Jurkat, Clone E6-1 (cell line): ENCODE measurements around the gene ABHD12B.

Experiments used
- DNase-seq: peaks from one replicate; pipeline ENCODE4 v3.0.0-alpha.2; 2011; ENCODE audit warnings: low read depth, low spot score
- H3K4me3 ChIP-seq: 2 replicates; pipeline ENCODE4 v1.5.1; 2011; ENCODE audit warnings: mild to moderate bottlenecking, low read length, control low read depth, moderate library complexity

The ABHD12B gene

GRCh38 chr14:50837271-50837670 is 34.6 kb upstream of the ABHD12B start:
- H3K4me3 ChIP-seq: no peak overlapping the region
- no peak for DNase-seq

- no peak overlapping the region for H3K4me3 ChIP-seq
- DNase-seq: no peak
Measured at GRCh38 chr14:50837850-50838470, 33.9 kb upstream of the ABHD12B start.

- H3K4me3 ChIP-seq: no peak overlapping the region
- DNase-seq: no peak
Measured at GRCh38 chr14:50839048-50839447, 32.8 kb upstream of the ABHD12B start.

DNA sequence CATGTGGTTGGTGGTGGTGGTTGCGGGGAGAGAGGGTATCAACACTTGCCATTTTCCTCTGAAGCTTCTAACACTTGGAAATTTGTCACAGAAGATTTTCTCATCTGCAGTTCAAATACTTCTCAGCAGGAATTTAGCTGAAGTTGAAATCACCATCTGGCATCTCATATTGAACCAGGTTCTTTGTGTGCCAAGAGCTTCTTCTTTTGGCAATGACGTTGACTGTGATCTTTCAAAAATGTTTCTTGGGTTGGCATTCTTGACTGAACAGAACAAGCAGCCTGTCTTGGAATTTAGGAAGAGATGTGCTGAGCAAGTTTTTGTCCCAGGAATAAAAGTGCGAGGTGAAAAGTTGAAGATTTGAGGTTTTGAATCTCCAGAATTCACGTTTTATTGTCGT is 32.2 kb upstream of the ABHD12B start:
- DNase-seq: no peak

GRCh38 chr14:50844391-50844790 is 27.5 kb upstream of the ABHD12B start:
- H3K4me3 ChIP-seq: no peak overlapping the region
- DNase-seq: no peak

More for the DNA sequence above, 32.2 kb upstream of the ABHD12B start:
- H3K4me3 ChIP-seq: no peak overlapping the region

- no peak overlapping the region for H3K4me3 ChIP-seq
- DNase-seq: no peak
Measured at GRCh38 chr14:50845166-50845565, 26.7 kb upstream of the ABHD12B start.

DNA sequence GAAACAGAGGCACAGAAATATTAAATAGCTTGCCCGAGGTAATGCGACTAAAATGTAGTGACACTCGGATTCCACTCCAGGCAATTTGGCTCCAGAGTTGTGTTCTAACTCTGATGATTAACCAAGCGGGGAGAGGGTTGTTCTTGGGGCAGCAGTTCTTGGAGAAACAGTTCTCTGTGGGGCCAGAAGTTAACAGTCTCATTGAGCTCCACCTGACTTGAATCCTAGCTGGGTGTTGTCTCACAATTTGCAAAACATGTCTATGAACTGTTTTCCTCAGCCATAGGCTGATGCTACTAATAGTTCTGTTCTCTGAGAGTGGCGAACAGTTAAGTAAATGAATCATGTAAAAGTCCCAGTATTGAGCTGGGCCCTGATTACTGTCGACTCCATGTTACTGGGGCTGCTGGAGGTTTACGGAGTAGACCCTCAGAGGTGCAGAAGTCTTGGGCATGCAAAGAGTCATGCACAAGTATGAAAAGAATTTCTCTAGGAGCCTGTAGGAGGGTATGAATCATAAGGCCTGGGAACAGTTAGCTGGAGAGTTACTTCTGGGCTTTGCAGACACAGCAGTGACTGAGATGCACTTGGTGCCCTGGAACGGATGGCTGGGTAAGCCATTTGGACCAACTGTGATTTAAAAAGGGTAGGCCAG is 25.5 kb upstream of the ABHD12B start:
- no peak overlapping the region for H3K4me3 ChIP-seq
- no peak for DNase-seq

GRCh38 chr14:50853891-50854290 is 18.0 kb upstream of the ABHD12B start:
- no peak for DNase-seq

GRCh38 chr14:50854521-50854920 is 17.3 kb upstream of the ABHD12B start:
- DNase-seq: peak; percentile 88
- peak overlapping the region; percentile 1; the same call in 1 of the 2 replicates for H3K4me3 ChIP-seq

More at GRCh38 chr14:50853891-50854290, 18.0 kb upstream of the ABHD12B start:
- no peak overlapping the region for H3K4me3 ChIP-seq

DNA sequence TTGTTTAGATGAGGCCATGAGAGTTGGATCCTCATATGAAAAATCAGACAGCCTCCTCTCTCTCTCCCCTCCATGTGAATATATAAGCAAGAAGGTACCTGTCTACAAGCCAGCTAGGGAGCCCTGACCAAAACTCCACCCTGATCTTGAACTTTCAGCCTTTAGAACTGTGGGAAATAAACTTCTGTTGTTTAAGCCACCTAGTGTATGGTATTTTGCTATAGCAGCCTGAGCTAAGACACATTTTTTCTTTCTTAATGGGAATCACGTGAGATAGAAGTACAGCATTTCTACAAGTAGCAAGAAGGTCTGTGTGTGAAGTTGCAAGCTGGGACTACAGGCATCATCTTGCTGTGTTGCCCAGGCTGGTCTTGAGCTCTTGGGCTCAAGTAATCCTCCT is 16.3 kb upstream of the ABHD12B start:
- H3K4me3 ChIP-seq: no peak overlapping the region
- DNase-seq: peak; percentile 46

GRCh38 chr14:50856660-50857059 is 15.2 kb upstream of the ABHD12B start:
- no peak for DNase-seq
- no peak overlapping the region for H3K4me3 ChIP-seq

GRCh38 chr14:50859296-50859624 is 12.6 kb upstream of the ABHD12B start:
- DNase-seq: no peak
- H3K4me3 ChIP-seq: no peak overlapping the region

- H3K4me3 ChIP-seq: peak overlapping the region; percentile 55
- DNase-seq: peak; percentile 90
Measured at GRCh38 chr14:50860478-50861086, 11.3 kb upstream of the ABHD12B start.

- no peak for DNase-seq
- H3K4me3 ChIP-seq: no peak overlapping the region
Measured at GRCh38 chr14:50862036-50862570, 9.8 kb upstream of the ABHD12B start.

GRCh38 chr14:50864237-50864636 is 7.6 kb upstream of the ABHD12B start:
- no peak for DNase-seq
- no peak overlapping the region for H3K4me3 ChIP-seq

DNA sequence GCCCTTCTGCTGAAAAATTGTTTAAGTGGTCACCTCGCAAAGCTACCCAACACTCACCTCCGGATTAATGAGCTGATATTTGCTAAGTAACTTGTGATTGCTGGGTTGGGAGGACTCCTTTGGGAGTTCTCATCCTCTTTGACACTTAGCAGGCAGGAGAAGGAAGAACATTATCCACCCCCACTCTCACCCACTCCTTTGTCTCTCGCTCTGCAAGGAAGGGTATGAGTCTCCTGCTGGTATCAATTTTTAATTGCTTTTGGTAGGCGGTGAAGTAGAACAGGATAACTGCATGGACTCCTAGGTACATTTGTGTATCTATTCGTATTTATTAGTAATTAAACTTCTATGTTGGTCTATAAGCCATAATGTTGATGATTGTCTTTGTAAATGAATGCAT is 6.9 kb upstream of the ABHD12B start:
- no peak overlapping the region for H3K4me3 ChIP-seq
- DNase-seq: no peak

- H3K4me3 ChIP-seq: no peak overlapping the region
- no peak for DNase-seq
Measured at GRCh38 chr14:50865391-50866076, 6.3 kb upstream of the ABHD12B start.

DNA sequence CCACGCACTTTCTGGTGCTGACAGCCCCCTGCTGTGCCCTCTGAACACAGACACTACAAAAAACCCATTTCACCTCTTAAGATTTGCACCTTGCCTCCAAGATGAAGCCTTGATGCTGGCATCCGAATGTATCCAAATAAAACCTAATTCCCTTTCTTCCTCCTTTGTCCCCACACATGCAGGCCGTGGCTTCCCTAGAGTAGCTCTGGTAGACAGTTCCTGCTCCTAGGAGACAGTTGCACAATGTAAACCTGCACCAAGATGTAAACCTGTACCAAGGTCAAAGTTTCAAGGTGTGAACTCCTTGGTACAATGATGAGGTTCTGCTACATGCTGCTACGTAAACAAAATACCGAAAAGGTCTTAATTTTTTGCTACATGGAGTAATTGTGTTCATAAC is 625 bp upstream of the ABHD12B start:
- H3K4me3 ChIP-seq: no peak overlapping the region
- DNase-seq: no peak

DNA sequence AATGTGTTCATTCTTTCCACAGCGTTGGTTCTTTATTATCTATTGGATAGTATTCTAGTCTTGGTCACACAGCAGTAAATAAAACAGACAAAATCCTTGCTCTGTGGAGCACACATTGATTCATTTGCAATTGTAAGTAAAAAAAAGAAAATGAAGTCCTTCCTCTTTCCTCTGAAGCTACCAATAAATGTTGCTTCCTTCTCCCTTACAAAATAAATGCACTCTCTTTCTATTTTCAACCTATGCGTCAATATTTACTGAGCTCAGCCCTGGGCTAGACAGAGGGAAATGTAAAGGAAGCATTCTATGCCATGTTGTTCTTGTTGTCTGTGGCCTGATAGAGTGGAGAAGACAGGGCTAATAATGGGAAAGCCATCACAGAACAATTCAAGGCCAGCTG is 2.9 kb downstream of the ABHD12B start:
- DNase-seq: no peak
- peak overlapping the region; percentile 20 for H3K4me3 ChIP-seq
